DND-41 (cell line): ENCODE results near the gene MAL.

Experiments
- ATAC-seq: fragments of 200-7000 bp; cut with Tn5 transposase; 3 replicates; pipeline ENCODE4 v1.9.1; 2021; ENCODE audit warnings: low read depth; ENCODE audit not compliant: insufficient read depth
- DNase-seq: peaks from one replicate; pipeline ENCODE4 v3.0.0-alpha.2; 2020
- H2AFZ ChIP-seq: 2 replicates; pipeline ENCODE4 v1.6.0; 2012; ENCODE audit warnings: low read depth, low read length
- H3K27ac ChIP-seq: 2 replicates; pipeline ENCODE4 v1.5.1; 2012; ENCODE audit warnings: low read length, inconsistent platforms
- H3K27me3 ChIP-seq: fragments of 200-600 bp; sonication (generic); 2 replicates; pipeline ENCODE4 v1.6.0; 2012; ENCODE audit warnings: low read length, mild to moderate bottlenecking, inconsistent platforms; ENCODE audit not compliant: insufficient read depth, poor library complexity
- H3K36me3 ChIP-seq: 2 replicates; pipeline ENCODE4 v1.5.1; 2012; ENCODE audit warnings: low read length, inconsistent platforms; ENCODE audit not compliant: insufficient read depth
- H3K4me1 ChIP-seq: 2 replicates; pipeline ENCODE4 v1.5.1; 2012; ENCODE audit warnings: mild to moderate bottlenecking, low read length; ENCODE audit not compliant: insufficient read depth
- H3K4me2 ChIP-seq: 2 replicates; pipeline ENCODE4 v1.6.0; 2012; ENCODE audit warnings: mild to moderate bottlenecking, moderate library complexity, low read length, inconsistent platforms; ENCODE audit not compliant: insufficient read depth
- H3K4me3 ChIP-seq, 2 experiments: fragments of 200-600 bp in 1 of 2; shearing (Covaris generic) in 1 of 2; 2 replicates each; pipeline ENCODE4 v1.5.1; 2012 to 2016; ENCODE audit warnings: inconsistent platforms in 2 of 2, low read length in 2 of 2, mild to moderate bottlenecking in 2 of 2, low read depth in 1 of 2, moderate library complexity in 1 of 2
- H3K79me2 ChIP-seq: 2 replicates; pipeline ENCODE4 v1.6.0; 2012; ENCODE audit warnings: low read length, inconsistent platforms; ENCODE audit not compliant: insufficient read depth
- H3K9ac ChIP-seq: 2 replicates; pipeline ENCODE4 v1.6.0; 2012; ENCODE audit warnings: low read depth, mild to moderate bottlenecking, inconsistent platforms, low read length, moderate library complexity
- H3K9me3 ChIP-seq: 2 replicates; pipeline ENCODE4 v1.5.1; 2012; ENCODE audit warnings: low read length, moderate library complexity, mild to moderate bottlenecking, inconsistent platforms; ENCODE audit not compliant: insufficient read depth, severe bottlenecking
- H4K20me1 ChIP-seq: 2 replicates; pipeline ENCODE4 v1.6.0; 2012; ENCODE audit warnings: low read length; ENCODE audit not compliant: insufficient read depth
- CTCF ChIP-seq: IDR thresholded peaks from 2 replicates; pipeline ENCODE4 v1.5.1; 2012; ENCODE audit warnings: borderline replicate concordance, low read length, moderate library complexity, mild to moderate bottlenecking; ENCODE audit not compliant: poor library complexity, severe bottlenecking; ENCODE audit errors: extremely low read depth
- EZH2 ChIP-seq: IDR thresholded peaks from 3 replicates; pipeline ENCODE4 v1.6.1; 2012; ENCODE audit warnings: borderline replicate concordance, low read depth, mild to moderate bottlenecking, moderate library complexity, low read length, inconsistent platforms; ENCODE audit not compliant: severe bottlenecking

MAL gene

GRCh38 chr2:95021847-95022246 is 3.7 kb upstream of the MAL start:
- H3K4me1 ChIP-seq: peaks cover 49% of the 10 kb centered on the region
- no peak overlapping the region for H3K27ac ChIP-seq
- no peak for ATAC-seq
- TF ChIP-seq CTCF (no peak), EZH2 (no peak)
- DNase-seq: no peak
- H2AFZ ChIP-seq: no peak overlapping the region
- H3K9me3 ChIP-seq: no peaks in the 10 kb centered on the region
- H4K20me1 ChIP-seq: peaks cover 3% of the 10 kb centered on the region; the same call in 1 of the 2 replicates
- H3K79me2 ChIP-seq: peaks cover 16% of the 10 kb centered on the region
- H3K4me2 ChIP-seq: peak overlapping the region; percentile 76; the same call in 1 of the 2 replicates
- no peaks in the 10 kb centered on the region for H3K36me3 ChIP-seq
- no peak overlapping the region for H3K4me3 ChIP-seq
- peaks cover 32% of the 10 kb centered on the region for H3K27me3 ChIP-seq
- H3K9ac ChIP-seq: no peak overlapping the region

DNA sequence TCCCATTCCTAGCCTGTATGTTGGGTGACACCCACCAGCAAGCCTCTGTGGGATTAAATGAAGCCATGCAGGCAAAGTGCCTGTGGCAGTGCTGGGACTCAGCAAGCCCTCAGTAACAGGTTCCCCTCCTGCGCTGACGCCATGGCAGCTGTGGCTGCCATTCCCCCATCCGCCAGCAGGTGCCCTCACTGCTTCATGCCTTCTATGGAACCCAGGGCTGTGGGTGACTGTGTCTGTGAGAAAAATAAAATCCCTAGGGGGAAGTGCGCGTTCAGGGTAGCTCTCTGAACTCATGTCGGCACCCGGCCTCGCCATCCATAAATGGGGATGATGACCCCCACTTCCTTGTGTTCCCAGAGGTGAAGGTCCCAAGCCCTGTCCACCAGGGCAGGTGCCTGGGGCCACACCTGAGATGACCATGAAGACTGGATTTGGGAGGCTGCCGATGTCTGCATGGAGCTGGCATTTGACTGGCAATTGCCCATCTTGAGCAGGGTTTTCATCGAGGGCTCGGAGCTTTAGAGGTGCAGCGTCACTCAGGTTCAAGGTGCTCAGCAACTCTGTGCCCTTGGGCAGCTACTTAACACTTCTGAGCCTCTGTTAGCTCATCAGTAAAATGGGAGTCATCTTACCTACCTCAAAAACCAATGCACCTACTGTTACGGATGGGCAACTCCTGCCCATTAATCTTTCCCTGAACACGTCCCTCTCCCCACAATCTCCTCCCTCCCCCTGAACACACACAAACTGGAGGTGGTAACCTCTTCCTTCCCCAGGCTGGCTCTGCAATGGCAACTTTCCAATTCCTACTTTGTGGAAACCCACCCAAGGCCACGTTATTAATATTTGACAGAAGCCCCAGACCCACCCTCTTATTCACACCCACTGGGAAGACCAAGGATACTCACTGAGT is 2.9 kb upstream of the MAL start:
- DNase-seq (peak; percentile 91), ATAC-seq (peak; percentile 75)
- no peaks in the 10 kb centered on the region for H3K9me3 ChIP-seq
- H2AFZ ChIP-seq: peak overlapping the region; percentile 49
- peaks cover 56% of the 10 kb centered on the region for H3K4me1 ChIP-seq
- peaks cover 3% of the 10 kb centered on the region; the same call in 1 of the 2 replicates for H4K20me1 ChIP-seq
- peak overlapping the region in 1 of 2 experiments; percentile 44; a peak in 2 of 4 replicates for H3K4me3 ChIP-seq
- peaks cover 38% of the 10 kb centered on the region for H3K27me3 ChIP-seq
- H3K36me3 ChIP-seq: no peaks in the 10 kb centered on the region
- peak overlapping the region; percentile 75 for H3K27ac ChIP-seq
- peaks cover 23% of the 10 kb centered on the region for H3K79me2 ChIP-seq
- TF ChIP-seq EZH2 (no peak), CTCF (peak; percentile 99)
- H3K4me2 ChIP-seq: peak overlapping the region; percentile 76
- H3K9ac ChIP-seq: peak overlapping the region; percentile 67; the same call in 1 of the 2 replicates

DNA sequence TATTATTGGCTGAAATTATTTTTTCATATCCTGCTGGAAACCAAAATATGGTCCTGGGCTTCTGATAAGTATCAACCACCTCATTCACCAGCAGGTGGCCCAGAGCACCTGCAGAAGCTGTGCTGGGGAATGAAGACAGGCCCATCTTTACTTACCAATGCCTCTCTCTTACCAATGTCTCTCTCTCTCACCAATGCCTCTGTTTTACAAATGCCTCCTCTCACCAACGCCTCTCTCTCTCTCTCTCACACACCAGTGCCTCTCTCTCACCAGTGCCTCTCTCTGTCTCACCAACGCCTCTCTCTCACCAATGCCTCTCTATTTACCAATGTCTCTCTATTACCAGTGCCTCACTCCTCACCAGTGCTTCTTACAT is 2.3 kb upstream of the MAL start:
- TF ChIP-seq CTCF (peak; percentile 65), EZH2 (no peak)
- Histone ChIP-seq H4K20me1 (peaks cover 3% of the 10 kb centered on the region; the same call in 1 of the 2 replicates), H3K36me3 (no peaks in the 10 kb centered on the region), H3K27ac (peak overlapping the region; percentile 75), H3K9ac (peak overlapping the region; percentile 67; the same call in 1 of the 2 replicates), H3K4me3 (peak overlapping the region in 1 of 2 experiments; percentile 34; a peak in 2 of 4 replicates), H3K27me3 (peaks cover 38% of the 10 kb centered on the region), H2AFZ (peak overlapping the region; percentile 57; the same call in 1 of the 2 replicates), H3K4me2 (peak overlapping the region; percentile 76), H3K4me1 (peaks cover 59% of the 10 kb centered on the region), H3K79me2 (peaks cover 28% of the 10 kb centered on the region), H3K9me3 (no peaks in the 10 kb centered on the region)
- DNase-seq (peak; percentile 66), ATAC-seq (peak; percentile 41)
